Glomerular visceral epithelial cell (primary cell): Measurements from ENCODE around the gene SLC8A3.

Experiments
- DNase-seq: peaks from one replicate; pipeline ENCODE4 v3.0.0-alpha.2; 2016; ENCODE audit errors: extremely low spot score

Gene SLC8A3

DNA sequence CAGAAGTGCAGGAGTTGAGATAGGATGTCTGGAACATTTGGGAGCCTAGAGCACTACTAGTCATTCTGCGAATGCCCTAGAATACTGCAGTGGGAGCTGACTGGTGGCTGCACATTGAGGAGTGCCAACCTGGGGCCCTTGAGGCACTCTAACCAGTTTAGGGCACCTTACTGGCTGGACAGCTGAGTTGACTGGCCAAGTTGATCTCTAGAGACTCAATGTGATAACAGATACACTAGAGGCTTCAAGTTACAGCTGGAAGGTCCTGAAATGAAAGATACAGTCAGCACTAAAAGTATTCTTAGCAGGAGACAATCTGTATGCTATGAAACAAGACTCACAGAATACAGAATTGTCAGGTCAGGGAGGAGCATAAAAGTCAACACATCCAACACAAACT is 8.0 kb downstream of the SLC8A3 start:
- DNase-seq: no peak

DNA sequence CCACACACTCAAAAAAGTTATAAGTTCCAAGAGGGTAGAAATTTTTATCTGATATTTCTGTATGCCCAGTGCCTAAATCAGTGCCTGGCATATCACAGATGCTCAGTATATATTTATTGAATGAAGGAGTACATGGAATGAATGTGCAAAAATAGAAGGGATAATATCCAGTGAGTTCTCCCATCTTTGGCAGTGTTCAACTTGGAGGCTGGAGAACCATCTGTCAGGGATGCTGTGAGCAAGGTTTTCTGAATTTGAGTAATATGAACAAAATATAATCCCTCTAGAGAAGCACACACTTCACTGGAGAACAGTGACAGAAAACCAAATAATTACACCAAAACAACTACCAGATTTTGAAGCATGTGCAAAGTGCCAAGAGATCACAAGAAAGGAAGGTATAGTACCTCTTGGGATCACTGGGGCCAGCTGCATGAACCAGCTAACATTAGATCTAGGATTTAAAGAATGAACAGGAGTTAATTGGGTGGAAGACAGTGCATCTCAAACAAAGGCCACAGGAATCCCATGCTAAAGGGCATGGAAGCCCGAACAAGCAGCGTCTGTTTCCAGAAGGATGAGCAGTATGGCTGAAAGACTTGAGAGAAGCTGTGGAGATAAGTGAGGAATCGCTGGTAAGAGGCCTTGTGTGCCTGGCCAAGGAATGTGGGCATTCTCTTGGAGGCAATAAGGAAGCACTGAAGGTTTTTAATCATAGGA is 11.5 kb downstream of the SLC8A3 start:
- no peak for DNase-seq

DNA sequence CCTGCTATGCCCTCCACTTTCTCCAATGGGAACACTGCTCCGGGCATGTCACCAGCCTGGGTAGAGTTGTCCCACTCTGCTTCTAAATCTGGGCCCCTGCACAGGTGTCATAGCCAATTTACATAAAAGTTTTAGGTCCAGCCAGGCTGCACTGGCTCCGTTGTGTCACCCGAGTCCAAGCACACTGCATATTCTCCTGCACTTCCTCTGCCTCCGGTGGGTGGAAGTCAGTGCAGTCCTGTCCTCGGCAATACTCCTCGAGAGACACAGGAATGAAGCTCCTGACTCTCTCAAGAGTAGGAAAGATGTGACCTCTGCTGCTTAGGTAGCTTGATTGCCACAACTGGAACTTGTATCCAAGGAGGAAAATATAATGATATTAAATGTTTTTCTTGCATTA is 15.2 kb downstream of the SLC8A3 start:
- DNase-seq: no peak

GRCh38 chr14:70171726-70172125 is 17.0 kb downstream of the SLC8A3 start:
- DNase-seq: no peak

- no peak for DNase-seq
Measured at GRCh38 chr14:70170976-70171375, 17.8 kb downstream of the SLC8A3 start.

GRCh38 chr14:70168406-70168805 is 20.3 kb downstream of the SLC8A3 start:
- DNase-seq: no peak

- DNase-seq: no peak
Measured at GRCh38 chr14:70166530-70167203, 22.1 kb downstream of the SLC8A3 start.

DNA sequence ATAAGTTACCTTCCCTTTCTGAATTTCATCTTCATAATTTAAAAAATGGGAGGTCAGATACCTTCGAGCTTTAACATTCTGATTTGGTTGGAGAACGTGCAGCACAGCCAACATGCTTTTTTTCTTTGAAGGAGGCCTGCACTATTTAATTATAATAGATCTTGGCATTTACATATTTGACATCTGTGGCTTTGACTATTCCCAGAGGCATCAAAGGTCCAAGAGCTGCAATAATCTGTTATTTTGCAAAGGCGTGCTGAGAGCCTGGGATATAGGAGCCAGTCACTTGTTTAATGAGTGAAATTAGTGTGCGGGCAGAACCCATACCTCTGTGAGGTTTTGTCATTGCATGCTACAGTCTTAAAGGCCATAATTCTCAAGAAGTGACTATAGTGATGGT is 26.4 kb downstream of the SLC8A3 start:
- no peak for DNase-seq

DNA sequence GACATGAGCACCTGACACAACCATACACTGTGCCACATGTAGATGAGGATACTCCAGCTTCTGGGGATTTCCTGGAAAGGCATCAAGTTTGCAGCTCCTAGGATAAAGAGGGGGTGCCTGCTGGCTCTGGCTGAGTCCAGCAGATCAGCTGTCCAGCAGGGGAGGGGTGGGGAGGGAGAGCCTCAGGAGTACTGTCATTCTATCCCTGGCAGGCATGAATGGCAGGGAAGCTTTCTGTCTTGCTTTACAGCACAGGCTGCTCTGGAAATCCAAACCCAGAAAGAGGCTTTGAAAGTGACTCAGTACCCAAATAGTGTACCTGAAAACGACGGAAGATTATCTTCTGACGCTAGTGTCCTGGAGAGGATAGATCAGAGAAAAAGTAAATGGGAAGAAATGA is 32.2 kb downstream of the SLC8A3 start:
- DNase-seq: no peak

- no peak for DNase-seq
Measured at GRCh38 chr14:70152704-70153103, 36.0 kb downstream of the SLC8A3 start.

DNA sequence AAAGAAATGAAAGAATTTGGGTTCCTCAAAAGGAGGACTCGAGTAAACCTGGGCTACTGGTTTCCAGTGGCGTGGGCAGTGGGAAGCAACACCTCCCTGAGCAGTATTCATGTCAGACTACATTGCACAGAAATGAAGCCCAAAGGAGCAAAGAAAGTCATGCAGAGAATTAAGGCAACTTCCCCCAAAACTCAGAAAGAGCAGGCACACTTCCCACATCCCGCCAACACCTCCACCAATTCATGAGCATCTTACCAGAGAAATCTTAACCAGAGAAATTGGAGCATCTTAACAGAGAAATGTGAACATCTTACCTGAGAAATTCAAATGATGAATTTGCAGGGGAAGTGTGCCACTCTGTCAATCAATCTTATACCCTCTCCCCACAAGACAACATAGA is 36.7 kb downstream of the SLC8A3 start:
- no peak for DNase-seq

DNA sequence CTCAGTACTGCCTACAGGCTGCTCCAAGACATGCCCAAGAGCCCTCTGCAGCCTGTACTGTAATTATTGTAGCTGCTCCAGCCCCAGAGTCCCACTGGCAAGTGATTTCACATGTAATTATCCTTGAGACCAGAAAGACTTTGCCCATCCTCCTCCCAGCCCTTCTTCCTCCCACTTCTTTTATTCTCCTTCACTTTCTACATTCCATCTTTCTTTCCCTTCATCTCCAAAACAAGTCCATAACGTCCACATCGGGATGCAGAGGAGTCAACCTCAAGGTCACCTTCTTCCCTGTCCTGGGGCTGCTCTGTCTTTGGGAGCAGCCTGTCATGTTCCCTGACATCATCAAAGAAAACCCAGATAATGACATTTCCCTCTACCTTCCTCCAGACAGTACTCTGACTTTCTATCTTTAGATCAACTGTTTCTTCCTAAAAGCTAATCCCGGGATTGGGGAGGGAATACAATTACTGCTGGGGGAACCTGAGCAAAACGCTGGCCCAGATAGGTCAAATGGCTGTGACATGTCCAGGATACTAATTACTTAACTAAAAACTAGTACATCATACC is 39.1 kb downstream of the SLC8A3 start:
- DNase-seq: no peak

DNA sequence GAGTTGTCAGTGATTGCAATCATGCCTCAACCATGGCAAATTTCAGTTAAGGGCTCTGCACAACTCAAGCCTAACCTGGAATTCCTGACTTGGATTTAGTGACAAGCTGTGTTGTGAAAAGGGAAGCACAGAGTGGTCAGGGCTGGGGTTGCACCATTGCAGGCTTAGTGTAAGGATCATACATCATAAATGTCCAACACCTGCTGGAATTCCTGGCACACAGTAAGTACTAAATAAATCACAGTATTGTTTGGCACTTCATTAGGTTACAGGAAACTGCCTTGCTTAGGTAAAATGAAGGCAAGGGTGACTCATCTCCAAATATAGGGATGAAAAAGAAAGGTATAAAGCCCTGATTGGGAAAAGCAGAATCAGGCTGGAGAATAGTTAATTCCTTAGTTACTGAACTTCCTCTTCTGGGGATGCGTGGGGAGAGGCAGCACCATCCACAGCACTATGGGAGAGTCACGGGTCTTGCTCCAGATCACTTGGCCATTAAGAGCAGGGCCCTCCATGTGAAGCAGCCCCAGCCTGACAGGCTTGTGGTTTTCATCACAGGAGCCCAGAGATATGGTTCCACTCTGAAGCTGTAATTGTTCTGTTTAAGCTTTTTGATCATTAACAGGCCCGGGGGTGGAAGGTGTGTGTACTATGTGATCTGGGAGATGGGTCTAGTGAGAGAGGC is 39.7 kb downstream of the SLC8A3 start:
- no peak for DNase-seq

DNA sequence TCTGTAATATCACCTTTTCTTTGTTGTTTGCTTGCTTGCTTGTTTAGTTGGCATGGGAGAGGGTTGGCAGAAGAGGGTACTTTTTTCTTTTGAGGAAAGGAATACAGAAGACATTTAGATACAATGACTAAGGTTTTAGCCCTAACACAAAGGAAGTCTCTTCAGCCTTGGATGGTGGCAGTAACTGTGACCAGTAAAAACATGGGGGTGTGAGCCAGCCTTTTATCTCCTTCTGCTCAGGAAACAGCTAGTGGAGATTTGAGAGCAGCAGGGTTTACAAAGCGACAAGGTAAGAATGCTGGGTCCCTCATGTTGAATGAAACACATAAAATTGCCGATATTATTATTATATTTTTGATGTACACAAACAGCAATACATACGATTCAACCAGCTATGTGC is 40.4 kb downstream of the SLC8A3 start:
- DNase-seq: no peak

GRCh38 chr14:70144046-70144445 is 44.7 kb downstream of the SLC8A3 start:
- no peak for DNase-seq

DNA sequence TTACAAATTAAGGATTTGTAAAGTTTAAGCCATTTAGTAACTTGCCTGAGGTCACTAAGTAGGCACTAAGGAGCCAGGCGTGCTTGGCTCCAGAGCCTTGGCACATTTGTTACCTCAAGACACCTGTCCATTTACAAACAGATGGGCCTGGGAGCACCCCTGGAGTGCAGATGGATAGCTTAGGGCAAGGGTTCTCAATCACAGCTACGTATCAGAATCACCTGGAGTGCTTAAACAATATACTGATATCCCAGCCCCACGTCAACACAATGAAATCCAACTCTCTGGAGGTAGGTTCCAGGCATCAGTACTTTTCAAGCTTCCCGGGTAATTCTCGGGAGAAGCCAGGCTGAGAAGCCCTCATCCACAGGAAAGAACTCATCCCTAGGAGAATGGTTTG is 45.4 kb downstream of the SLC8A3 start:
- no peak for DNase-seq

- no peak for DNase-seq
Measured at GRCh38 chr14:70140614-70141013, 48.1 kb downstream of the SLC8A3 start.

GRCh38 chr14:70139384-70139783 is 49.4 kb downstream of the SLC8A3 start:
- no peak for DNase-seq

DNA sequence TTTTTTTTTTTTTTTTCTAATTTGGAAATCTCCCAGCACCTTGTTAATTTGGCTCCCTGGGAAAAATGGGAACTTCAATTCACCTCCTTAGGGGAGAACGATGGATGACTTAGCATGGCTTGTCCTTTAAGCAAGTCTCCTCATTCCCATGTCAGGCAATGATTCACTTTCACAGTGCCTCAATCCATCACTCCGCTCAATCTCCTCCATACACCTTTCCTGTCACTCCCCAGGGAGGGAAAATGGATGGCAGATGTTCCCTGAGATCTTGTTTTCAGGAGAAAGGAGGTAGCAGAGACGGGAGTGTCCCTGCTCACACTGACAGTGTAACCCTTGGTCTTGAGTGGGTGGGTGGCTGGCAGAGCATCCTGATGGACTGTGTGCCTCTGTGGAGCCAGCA is 51.0 kb downstream of the SLC8A3 start:
- no peak for DNase-seq

GRCh38 chr14:70133461-70133860 is 55.3 kb downstream of the SLC8A3 start:
- DNase-seq: no peak

- no peak for DNase-seq
Measured at GRCh38 chr14:70130482-70130881, 58.3 kb downstream of the SLC8A3 start.

- no peak for DNase-seq
Measured at GRCh38 chr14:70127186-70127585, 61.6 kb downstream of the SLC8A3 start.

GRCh38 chr14:70123796-70124195 is 65.0 kb downstream of the SLC8A3 start:
- DNase-seq: no peak
